ENCODE measurements around the gene PRR23B.
"Not testable (repeated sequence)": the region's sequence is repeated elsewhere in the genome, so short reads cannot be mapped to it uniquely, and the experiment has no call there.

The PRR23B gene

DNA sequence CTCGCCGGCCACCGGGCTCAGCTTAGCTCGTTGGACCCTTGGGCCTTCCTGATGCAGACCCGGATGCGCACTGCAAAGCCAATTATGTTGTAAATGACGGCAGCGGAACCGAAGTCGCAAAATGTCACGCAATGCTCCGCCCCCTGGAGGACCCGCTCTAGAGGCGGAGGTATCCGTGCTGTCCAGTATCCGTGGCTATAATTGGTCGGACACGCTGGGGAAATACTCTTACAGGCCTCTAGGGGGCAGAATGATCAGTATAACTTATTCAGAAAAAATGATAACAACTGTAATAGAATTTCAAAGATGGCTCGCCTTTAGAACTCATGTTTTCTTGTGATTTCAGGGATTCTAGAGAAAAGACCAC, at the start of gene PRR23B:
PRR23B (minus strand) TSS at position 59 of the 367 bp plus-strand sequence. CDS start 265 bp downstream, outside the sequence.
- DNase-seq (ENCODE audit: low spot score): no peak

DNA sequence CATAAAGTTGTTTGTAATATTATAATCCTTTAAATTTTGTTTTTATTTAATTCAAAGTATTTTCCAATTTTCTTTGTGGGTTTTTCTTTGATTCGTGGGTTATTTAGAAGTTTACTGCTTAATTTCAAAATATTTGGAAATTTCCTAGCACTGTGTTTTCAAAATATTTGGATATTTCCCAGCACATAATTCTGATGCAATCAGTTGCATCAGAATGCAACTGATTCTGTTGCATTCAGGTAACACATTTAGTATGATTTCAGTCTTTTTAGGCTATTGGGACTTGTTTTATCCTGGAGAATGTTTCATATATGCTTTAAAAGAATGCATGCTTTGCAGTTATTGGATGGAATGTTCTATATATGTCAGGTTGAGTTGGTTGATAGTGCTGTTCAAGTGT, 42.2 kb upstream of the PRR23B start:
- no peak for DNase-seq (ENCODE audit: low spot score)

DNA sequence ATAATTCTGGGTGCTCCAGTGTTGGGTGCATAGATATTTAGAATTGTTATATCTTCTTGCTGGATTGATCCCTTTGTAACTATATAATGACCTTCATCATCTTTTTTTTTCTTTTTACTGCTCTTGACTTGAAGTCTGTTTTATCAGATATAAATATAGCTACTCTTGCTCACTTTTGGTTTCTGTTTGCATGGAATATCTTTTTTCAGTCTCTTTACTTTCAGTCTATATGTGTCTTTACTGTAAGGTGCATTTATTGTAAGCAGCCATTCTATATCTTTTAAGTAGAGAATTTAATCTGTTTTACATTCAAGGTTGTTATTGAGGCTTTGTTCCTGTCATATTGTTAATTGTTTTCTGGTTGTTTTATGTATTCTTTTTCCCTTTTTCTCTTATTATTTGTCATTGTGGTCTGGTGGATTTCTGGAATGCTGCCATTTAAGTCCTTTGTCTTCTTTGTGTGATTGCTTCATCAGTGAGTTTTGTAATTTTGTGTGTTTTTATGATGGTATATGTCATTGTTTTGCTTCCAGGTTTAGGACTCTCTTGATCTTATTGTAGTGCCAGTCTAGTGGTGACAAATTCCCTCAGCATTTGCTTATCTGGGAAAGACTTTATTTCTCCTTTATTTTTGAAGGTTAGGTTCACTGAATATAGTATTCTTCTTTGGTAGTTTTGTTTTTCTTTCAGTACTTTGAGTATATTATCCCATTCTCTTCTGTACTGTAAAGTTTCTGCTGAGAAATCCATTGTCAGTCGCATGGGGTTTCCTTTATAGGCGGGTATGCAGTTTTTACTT, 32.3 kb upstream of the PRR23B start:
- no peak for DNase-seq (ENCODE audit: low spot score)

DNA sequence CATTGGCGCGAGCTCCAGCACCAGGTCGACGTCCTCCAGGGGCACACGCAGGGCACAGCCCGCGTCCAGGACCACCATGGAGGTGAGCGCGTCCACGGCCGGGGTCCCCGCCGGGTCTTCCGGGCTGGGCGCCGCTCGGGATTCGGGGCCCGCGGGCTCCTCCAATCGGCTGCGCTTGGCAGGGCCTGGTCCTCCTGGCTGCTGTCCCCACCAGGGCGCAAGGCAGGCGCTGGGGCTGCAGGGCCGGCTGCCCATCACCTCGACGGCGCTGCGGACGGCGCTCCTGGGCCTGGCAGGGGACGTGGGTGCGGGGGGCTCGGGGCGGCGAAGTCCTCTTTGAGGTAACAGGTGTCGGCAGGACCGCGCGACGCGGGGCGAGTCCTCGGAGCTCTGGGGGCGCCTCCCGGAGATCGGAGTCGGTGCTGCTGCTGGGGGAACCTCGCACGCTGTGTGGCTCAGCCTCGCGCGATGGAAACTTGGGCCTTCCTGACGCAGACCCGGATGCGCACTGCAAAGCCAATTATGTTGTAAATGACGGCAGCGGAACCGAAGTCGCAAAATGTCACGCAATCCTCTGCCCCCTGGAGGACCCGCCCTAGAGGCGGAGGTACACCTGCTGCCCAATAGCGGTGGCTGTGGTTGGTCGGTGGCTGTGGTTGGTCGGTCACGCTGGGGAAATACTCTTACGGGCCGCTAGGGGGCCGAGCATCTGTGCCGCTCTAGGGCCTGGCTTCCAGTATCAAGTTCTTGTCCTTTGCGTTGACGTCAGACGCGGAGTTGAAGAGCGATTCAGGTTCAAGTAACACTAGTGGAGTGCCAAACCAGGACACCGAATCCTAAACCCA, 23.9 kb upstream of the PRR23B start, which contains the start of gene PRR23C:
PRR23C (minus strand) TSS at position 527 of the 845 bp plus-strand sequence; CDS start at position 255, 272 bp downstream.
- DNase-seq (ENCODE audit: low spot score): no peak

DNA sequence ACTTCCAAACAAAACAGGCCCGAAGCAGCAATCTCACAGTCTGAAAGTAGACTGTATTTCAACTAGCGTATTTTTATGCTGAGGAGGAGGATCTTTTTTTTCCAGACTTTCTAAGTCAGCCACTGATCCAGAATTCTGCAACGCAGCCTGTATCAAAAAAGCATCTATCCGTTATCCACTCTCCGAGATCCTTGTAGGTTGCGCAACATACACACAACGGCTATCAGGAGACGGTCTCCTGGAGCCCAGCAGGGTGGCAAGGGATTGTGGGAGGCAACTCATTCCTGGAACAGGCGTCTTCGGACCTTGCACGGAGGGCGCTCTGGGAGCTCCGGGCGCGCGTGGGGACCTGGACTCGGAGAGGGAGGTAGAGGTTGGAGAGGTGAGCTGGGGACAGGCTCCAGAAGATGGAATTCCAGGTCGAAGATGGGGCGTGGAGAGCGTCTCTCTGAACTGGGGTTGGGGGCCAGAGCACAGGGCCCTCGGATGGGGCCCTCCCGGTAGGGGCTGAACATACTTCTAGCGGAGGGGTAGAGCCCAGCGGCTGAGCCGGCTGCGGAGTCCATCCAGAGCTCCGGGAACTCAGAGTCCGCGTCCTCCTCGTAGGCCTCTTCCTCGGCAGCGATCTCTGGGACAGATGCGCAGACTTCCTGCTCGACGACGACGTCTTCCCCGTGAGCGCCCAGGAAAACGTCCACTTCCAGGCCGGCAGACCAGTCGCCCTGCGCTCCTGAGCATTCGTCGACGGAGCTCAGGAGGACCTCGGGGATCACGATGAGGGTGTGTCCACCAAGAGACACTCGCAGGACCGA, 23.0 kb upstream of the PRR23B start:
- DNase-seq (ENCODE audit: low spot score): no peak

DNA sequence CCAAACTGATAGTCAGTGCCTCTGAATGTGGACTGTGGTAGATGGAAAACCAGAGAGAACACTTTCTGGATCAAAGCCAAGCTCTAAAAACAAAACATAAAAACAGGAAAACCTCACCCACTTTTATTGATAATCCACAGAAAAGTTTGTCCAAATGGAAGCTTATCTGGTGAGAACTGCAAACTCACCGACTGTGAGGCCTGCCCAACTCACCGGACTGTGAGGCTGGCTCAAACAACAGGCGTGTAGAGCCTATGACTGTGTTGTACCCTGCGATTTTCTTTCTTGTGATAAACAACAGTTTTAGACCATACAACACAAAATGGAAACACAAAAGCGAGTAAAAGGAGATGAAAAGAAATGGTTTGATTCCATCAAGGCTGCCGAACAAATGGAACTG, 16.8 kb upstream of the PRR23B start:
- DNase-seq (ENCODE audit: low spot score): no peak

DNA sequence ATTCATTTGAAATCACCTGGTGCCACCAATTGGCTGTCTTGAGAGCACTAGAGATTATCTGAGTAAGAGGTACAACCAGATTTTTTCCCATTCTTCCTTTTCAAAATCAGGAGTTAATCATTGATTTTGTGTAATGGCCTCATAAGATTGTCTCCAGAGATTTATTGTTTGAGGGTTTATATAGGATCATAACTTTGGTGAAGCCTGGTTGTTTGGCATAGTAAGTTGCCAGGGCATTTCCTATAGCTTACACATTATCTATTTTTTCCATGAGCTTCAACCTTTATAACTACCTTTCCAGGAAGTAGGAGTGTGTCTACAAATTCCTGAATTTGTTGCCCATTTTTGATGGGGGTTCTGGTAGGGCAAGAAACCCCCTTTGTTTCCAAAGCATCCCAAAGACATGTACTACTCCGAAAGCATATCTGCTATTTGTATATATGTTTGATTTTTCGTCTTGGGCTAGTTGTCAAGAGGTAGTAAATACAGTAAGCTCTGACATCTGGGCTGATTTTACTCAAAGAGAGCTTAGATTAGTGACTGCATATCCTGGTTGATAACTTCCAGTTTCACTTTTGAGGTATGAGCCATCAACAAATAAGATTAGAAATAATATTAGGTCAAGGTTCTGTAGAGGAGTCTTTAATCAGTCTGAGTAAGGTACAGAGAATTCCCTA, 11.7 kb upstream of the PRR23B start:
- DNase-seq (ENCODE audit: low spot score): no peak

DNA sequence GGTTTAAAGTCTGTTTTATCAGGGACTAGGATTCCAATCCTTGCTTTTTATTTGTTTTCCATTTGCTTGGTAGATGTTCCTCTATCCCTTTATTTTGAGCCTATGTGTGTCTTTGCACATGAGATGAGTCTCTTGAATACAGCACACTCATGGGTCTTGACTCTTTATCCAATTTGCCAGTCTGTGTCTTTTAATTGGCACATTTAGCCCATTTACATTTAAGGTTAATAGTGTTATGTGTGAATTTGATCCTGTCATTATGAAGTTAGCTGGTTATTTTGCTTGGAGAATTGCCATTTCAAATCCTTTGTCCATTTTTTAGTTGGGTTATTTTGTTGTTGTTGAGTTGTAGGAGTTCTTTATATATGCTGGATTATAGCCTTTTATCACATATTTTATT, 9.8 kb upstream of the PRR23B start:
- DNase-seq (ENCODE audit: low spot score): not testable (repeated sequence)

DNA sequence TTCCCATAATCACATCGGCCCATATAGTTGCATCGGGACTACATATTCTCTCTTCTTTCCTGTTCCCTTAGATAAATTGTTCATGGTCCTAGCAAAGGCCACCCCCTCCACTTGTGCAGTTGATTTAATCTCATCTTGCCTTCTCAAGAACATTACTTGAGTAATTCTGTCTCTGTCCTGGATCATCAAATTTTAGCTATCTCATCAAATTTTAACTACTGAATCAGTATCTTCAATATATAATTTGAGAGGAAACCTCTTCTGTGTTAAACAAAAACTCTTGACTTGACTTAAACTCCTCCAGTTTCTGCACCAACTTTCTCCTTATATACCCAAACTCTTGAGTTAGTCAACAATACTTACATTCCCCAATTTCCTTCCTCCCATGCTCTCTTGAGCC, 4.2 kb upstream of the PRR23B start:
- DNase-seq (ENCODE audit: low spot score): no peak

DNA sequence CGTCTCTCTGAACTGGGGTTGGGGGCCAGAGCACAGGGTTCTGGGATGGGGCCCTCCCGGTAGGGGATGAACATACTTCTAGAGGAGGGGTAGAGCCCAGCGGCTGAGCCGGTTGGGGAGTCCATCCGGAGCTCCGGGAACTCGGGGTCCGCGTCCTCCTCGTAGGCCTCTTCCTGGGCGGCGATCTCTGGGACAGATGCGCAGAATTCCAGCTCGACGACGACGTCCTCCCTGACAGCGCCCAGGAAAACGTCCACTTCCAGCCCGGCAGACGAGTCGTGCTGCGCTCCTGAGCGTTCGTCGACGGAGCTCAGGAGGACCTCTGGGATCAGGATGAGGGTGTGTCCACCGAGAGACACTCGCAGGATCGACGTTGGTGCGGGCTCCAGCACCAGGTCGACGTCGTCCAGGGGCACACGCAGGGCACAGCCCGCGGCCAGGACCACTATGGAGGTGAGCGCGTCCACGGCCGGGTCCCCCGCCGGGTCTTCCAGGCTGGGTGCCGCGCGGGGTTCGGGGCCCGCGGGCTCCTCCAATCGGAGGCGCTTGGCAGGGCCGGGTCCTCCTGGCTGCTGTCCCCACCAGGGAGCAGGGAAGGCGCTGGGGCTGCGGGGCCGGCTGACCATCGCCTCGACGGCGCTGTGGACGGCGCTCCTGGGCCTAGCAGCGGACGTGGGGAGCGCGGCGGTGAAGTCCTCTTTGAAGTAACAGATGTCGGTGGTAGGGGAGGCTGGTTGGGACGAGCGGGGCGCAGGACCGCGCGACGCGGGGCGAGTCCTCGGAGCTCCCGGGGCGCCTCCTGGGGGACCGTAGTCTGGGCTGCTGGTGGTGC, 474 bp downstream of the PRR23B start:
- no peak for DNase-seq (ENCODE audit: low spot score)

DNA sequence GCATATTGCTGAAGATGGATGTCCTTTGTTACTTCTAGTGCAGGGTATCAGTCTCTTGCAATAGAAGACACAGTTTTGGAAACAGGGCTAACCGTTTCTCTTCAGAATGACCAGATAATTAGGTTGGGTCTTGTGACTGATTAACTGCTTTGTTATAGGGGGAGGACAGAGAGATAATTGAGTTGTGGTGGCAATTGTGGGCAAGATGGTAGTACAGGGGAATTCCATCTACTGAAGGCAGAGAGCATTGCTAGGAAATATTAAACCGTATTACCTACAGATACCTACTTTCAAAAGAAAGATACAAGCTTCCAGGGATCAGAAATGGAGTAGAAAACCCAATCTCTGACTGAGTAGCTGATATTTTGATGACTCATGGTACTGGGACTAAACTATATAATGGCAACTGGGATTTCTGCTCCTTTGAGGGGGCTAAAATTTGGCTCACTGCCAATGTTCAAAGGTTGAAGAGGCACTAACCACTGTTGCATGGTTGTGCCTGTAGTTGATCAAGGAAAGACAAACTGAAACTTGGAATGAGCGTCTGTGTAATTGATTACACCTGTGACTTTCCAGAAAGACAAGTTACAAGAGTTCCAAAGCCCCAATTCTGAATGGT, 4.2 kb downstream of the PRR23B start:
- DNase-seq (ENCODE audit: low spot score): no peak

DNA sequence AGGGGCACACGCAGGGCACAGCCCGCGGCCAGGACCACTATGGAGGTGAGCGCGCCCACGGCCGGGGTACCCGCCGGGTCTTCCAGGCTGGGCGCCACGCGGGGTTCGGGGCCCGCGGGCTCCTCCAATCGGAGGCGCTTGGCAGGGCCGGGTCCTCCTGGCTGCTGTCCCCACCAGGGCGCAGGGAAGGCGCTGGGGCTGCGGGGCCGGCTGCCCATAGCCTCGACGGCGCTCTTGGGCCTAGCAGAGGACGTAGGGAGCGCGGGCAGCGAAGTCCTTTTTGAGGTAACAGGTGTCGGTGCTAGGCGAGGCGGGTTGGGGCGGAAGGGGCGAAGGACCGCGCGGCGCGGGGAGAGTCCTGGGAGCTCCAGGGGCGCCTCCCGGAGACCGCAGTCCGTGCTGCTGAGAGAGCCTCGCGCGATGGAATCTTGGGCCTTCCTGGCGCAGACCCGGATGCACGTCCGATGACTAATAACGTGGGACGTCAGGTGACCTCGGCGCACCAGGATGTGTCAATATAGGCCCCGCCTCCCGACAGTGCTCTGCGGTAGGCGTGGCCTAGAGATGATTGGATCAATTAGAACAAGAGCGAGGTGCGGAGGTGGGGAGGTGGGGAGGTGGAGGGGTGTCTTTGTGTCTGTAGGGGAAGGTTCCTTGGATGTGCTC, 14.5 kb downstream of the PRR23B start, which contains the start of gene PRR23A:
PRR23A (minus strand) TSS at position 218 of the 666 bp plus-strand sequence; CDS start at position 218, 0 bp downstream.
- no peak for DNase-seq (ENCODE audit: low spot score)

DNA sequence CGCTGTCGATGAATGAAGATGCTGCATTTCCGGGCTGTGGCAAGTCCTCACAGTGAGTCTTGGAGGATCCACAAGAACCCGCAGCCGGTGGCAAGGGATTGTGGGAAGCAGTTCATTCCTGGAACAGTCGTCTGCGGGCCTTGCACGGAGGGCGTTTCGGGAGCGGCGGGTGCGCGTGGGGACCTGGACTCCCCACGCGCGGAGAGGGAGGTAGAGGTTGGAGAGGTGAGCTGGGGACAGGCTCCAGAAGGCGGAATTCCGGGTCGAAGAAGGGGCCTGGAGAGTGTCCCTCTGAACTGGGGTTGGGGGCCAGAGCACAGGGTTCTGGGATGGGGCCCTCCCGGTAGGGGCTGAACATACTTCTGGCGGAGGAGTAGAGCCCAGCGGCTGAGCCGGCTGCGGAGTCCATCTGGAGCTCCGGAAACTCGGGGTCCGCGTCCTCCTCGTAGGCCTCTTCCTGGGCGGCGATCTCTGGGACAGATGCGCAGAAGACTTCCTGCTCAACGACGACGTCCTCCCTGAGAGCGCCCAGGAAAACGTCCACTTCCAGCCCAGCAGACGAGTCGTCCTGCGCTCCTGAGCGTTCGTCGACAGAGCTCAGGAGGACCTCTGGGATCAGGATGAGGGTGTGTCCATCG, 15.3 kb downstream of the PRR23B start:
- no peak for DNase-seq (ENCODE audit: low spot score)

DNA sequence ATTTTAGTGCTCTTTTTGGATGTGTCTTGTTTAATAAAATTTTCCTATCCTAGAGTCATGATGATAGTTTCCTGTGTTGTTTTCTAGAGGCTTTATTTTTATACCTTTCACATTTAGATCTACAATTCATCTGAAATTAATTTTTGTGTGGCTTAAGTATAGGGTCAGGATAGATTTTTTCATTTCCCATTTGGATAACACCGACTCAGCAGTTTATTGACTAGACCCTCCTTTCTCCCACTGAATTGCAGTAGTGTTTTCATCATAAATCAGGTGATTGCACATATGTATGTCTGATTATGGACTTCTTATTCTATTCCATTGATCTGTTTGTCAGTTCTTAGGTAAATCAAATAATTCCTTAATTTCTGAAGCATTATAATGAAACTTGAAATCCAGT, 25.0 kb downstream of the PRR23B start:
- DNase-seq (ENCODE audit: low spot score): no peak

DNA sequence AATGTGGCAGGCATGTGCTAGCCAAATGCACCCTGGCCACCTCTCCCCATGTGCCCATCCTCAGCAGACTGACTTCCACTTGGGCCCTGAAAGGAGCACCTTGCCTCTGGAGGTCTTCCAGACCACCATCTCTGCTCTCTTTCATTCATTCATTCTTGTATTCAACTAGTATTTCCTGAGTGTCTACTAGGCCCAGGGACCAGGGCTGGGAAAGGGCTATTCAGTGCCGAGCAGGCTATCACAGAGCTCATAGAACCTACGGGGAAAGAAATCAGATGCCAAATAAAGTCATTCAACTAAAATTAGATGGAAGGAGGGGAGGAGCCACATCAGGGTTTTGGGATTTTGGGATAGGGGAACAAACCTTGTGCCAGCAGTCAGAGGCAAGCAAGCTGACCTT, 33.5 kb downstream of the PRR23B start:
- DNase-seq (ENCODE audit: low spot score): no peak

DNA sequence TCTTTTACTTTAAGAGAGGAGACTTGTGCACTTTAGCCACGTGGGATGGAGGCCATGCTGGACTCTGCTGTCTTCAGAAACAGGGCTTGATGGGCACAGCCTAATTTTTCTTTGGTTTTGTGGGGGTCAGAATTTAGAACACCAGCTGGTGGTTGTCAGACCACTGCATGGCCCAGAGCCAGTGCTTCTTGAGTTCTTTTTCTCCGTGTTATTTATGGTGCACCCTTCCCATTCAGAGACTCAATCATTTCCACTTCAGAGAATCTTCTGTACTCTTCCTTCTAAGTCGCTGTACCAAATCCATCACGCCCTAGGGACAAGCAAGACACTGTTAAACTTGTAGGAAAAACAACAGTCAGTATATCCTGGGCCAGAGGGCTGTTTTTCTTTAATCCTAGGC, 34.8 kb downstream of the PRR23B start:
- DNase-seq (ENCODE audit: low spot score): no peak

DNA sequence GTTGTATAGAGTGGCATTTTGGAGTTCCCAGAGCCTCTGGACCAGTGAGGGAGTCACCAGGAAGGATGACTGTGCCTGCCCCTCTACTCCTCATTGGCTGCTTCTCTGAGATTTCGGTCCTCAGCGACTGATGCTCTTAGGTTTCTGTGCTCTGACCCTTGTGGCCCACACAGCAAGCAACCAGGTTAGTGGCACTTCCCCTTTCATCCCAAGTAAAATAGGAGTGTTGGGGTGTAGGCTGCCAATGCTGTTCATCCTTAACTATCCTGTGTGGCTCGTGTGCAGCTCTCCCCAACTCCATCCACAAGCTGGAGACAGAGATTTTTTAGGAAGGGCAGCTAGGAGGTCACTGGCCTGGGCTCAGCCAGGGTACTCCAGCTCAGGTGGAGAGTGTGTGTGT, 35.9 kb downstream of the PRR23B start:
- no peak for DNase-seq (ENCODE audit: low spot score)

DNA sequence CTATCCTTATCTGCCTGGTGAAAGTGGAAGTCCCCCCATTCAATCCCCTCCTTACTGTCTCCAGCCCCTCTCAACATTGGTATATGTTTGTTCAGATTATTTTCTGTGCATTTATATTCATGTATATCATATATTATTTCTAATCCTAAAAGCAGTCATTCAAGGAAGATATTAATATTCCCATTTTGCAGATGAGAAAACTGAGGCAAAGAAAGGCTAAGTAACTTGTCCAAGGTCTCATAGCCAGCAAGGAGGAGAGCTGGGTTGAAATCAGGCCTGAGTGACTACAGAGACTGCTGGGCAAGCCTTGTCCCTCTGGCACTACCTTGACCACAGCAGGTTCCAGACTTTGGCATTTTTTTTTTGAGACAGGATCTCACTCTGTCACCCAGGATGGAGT, 44.7 kb downstream of the PRR23B start:
- no peak for DNase-seq (ENCODE audit: low spot score)

DNA sequence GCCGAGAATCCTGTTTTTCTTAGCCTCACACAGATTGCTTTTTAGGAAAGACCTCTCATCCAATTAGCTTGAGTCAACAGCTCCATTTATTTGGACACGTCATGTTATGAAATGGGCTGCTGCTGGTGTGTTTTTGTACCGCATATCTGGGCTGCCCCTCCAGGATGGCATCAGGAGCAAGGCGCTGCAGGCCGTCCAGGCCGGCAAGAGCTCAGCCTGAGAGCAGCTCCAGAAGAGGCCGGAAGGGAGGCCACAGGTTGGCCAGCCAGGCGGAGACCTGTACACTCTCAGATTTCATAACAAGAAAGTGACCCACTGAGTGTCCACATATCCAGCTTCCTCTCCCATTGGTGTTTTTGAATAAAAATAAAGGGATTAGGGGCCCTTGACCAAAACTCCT, 45.4 kb downstream of the PRR23B start:
- no peak for DNase-seq (ENCODE audit: low spot score)

All from COLO829 (cell line).